ENCODE results near the gene NEGR1.

Gene NEGR1

GRCh38 chr1:71882637-71883036 lies 399.7 kb downstream of the NEGR1 start:
- TF ChIP-seq CTCF (IDR thresholded peaks at IDR 0.05; ENCODE audit: insufficient read depth, low read length, missing control alignments): no peak
- no peak for DNase-seq (ENCODE audit: low read depth, low spot score)
- no peak overlapping the region for H3K4me3 ChIP-seq (ENCODE audit: low read depth, low read length)
- POLR2A ChIA-PET: no interaction called here
- CTCF ChIA-PET: no interaction called here

GRCh38 chr1:71882226-71882625 lies 400.1 kb downstream of the NEGR1 start:
- H3K4me3 ChIP-seq (ENCODE audit: low read depth, low read length): no peak overlapping the region
- DNase-seq (ENCODE audit: low read depth, low spot score): no peak
- CTCF ChIA-PET: no interaction called here
- no peak for TF ChIP-seq CTCF (IDR thresholded peaks at IDR 0.05; ENCODE audit: insufficient read depth, low read length, missing control alignments)
- POLR2A ChIA-PET: no interaction called here

GRCh38 chr1:71881611-71882010 lies 400.7 kb downstream of the NEGR1 start:
- ChIA-PET CTCF (no interaction called here), POLR2A (no interaction called here)
- DNase-seq (ENCODE audit: low read depth, low spot score): no peak
- no peak overlapping the region for H3K4me3 ChIP-seq (ENCODE audit: low read depth, low read length)
- TF ChIP-seq CTCF (IDR thresholded peaks at IDR 0.05; ENCODE audit: insufficient read depth, low read length, missing control alignments): no peak

- ChIA-PET POLR2A (no interaction called here), CTCF (no interaction called here)
- no peak overlapping the region for H3K4me3 ChIP-seq (ENCODE audit: low read depth, low read length)
- TF ChIP-seq CTCF (IDR thresholded peaks at IDR 0.05; ENCODE audit: insufficient read depth, low read length, missing control alignments): no peak
- no peak for DNase-seq (ENCODE audit: low read depth, low spot score)
These were observed 413.0 kb downstream of the NEGR1 start for GRCh38 chr1:71869326-71869725.

GRCh38 chr1:71862756-71863155 lies 419.6 kb downstream of the NEGR1 start:
- no peak for DNase-seq (ENCODE audit: low read depth, low spot score)
- ChIA-PET POLR2A (no interaction called here), CTCF (no interaction called here)
- H3K4me3 ChIP-seq (ENCODE audit: low read depth, low read length): no peak overlapping the region
- no peak for TF ChIP-seq CTCF (IDR thresholded peaks at IDR 0.05; ENCODE audit: insufficient read depth, low read length, missing control alignments)

GRCh38 chr1:71861022-71861421 lies 421.3 kb downstream of the NEGR1 start:
- H3K4me3 ChIP-seq (ENCODE audit: low read depth, low read length): no peak overlapping the region
- CTCF ChIA-PET: no interaction called here
- no peak for TF ChIP-seq CTCF (IDR thresholded peaks at IDR 0.05; ENCODE audit: insufficient read depth, low read length, missing control alignments)
- POLR2A ChIA-PET: no interaction called here
- no peak for DNase-seq (ENCODE audit: low read depth, low spot score)

Measured in AG04449 (cell line).